Tibial nerve (tissue), 4 donors: ENCODE measurements around the gene RBKS. TPM values are rescaled to one million over a fixed set of nuclear protein-coding genes. Genes with fewer than 3 reads are reported as not detected.
"Not testable (repeated sequence)": the region's sequence is repeated elsewhere in the genome, so short reads cannot be mapped to it uniquely, and the experiment has no call there.

Experiments
- DNase-seq, 2 donors: peaks; one replicate each; pipeline ENCODE4 v3.0.0-alpha.2; 2019; ENCODE audit warnings: low spot score in 2 of 2
- H3K27ac ChIP-seq, 4 donors: fragments of 200-600 bp; sonication (generic) in 3 of 4; one replicate each; pipeline ENCODE4 v1.5.1; 2017 to 2019; ENCODE audit warnings: mild to moderate bottlenecking in 1 of 4
- H3K27me3 ChIP-seq, 2 donors: fragments of 200-600 bp; sonication (generic) in 1 of 2; one replicate each; pipeline versions ENCODE4 v1.5.1 to v1.6.0; 2017 to 2019
- H3K36me3 ChIP-seq, 3 donors: fragments of 200-600 bp; sonication (generic); one replicate each; pipeline ENCODE4 v1.5.1; 2018 to 2019
- H3K4me1 ChIP-seq, 4 donors: fragments of 200-600 bp; sonication (generic) in 3 of 4; one replicate each; pipeline ENCODE4 v1.5.1; 2017 to 2019
- H3K4me3 ChIP-seq, 4 donors: fragments of 200-600 bp; sonication (generic) in 3 of 4; one replicate each; pipeline ENCODE4 v1.5.1; 2017 to 2019; ENCODE audit warnings: mild to moderate bottlenecking in 1 of 4, moderate library complexity in 1 of 4
- H3K9me3 ChIP-seq, 4 donors: fragments of 200-600 bp; sonication (generic) in 3 of 4; one replicate each; pipeline ENCODE4 v1.5.1; 2017 to 2019
- EP300 ChIP-seq, 2 donors: sonication (generic); formaldehyde crosslinking; IDR thresholded peaks; one replicate each; pipeline ENCODE4 v1.6.1; 2017; ENCODE audit warnings: antibody characterized with exemption in 2 of 2, mild to moderate bottlenecking in 1 of 2
- POLR2A ChIP-seq, 2 donors: fragments of 450-650 bp; IDR thresholded peaks; one replicate each; pipeline ENCODE4 v1.6.1; 2017; ENCODE audit warnings: antibody characterized with exemption in 2 of 2, mild to moderate bottlenecking in 2 of 2, moderate library complexity in 2 of 2
- WGBS, 2 donors: methylation state at CpG; one replicate each; pipeline ENCODE4 v1.1.5; 2018; 5-methylcytosine and 5-hydroxymethylcytosine counted together
- total RNA-seq, 4 donors: library from RNA; depleted of rRNA; stranded (reverse); fragments of >200 nt; gene quantifications; one replicate each; pipeline ENCODE4 v1.1.0, GENCODE V29; 2016
- TF ChIP-seq, protein P1 (sequence below), 5 experiments: fragments of 200-600 bp in 3 of 5; fragments of 450-650 bp in 2 of 5; sonication (generic) in 3 of 5; IDR thresholded peaks; one replicate each; pipeline ENCODE4 v1.5.1; 2016 to 2019; ENCODE audit warnings: antibody characterized with exemption in 5 of 5, mild to moderate bottlenecking in 3 of 5, moderate library complexity in 2 of 5

The RBKS gene
- total RNA-seq, 4 donors from 2014 or later: 1.2 to 8.1 (median 4.4) TPM

- H3K27me3 ChIP-seq: no peaks in the 10 kb centered on the region
- DNase-seq: no peak
- peaks cover 0 to 18% (median 0%) of the 10 kb centered on the region in 4 donors for H3K4me1 ChIP-seq
- H3K36me3 ChIP-seq: no peaks in the 10 kb centered on the region
- WGBS, 2 donors: 86 to 93% methylated on average over 5 of the region's 5 CpGs
- H3K9me3 ChIP-seq: no peaks in the 10 kb centered on the region
- TF ChIP-seq, protein P1, sequence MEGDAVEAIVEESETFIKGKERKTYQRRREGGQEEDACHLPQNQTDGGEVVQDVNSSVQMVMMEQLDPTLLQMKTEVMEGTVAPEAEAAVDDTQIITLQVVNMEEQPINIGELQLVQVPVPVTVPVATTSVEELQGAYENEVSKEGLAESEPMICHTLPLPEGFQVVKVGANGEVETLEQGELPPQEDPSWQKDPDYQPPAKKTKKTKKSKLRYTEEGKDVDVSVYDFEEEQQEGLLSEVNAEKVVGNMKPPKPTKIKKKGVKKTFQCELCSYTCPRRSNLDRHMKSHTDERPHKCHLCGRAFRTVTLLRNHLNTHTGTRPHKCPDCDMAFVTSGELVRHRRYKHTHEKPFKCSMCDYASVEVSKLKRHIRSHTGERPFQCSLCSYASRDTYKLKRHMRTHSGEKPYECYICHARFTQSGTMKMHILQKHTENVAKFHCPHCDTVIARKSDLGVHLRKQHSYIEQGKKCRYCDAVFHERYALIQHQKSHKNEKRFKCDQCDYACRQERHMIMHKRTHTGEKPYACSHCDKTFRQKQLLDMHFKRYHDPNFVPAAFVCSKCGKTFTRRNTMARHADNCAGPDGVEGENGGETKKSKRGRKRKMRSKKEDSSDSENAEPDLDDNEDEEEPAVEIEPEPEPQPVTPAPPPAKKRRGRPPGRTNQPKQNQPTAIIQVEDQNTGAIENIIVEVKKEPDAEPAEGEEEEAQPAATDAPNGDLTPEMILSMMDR (IDR thresholded peaks at IDR 0.05): no peak
- no peak for TF ChIP-seq POLR2A (IDR thresholded peaks at IDR 0.05)
- no peak for TF ChIP-seq EP300 (IDR thresholded peaks at IDR 0.05)
- peak overlapping the region in 1 of 4 donors; percentile 17 for H3K27ac ChIP-seq
- H3K4me3 ChIP-seq: no peak overlapping the region
Observed at GRCh38 chr2:27754831-27755230, 135.4 kb downstream of the RBKS start.

DNA sequence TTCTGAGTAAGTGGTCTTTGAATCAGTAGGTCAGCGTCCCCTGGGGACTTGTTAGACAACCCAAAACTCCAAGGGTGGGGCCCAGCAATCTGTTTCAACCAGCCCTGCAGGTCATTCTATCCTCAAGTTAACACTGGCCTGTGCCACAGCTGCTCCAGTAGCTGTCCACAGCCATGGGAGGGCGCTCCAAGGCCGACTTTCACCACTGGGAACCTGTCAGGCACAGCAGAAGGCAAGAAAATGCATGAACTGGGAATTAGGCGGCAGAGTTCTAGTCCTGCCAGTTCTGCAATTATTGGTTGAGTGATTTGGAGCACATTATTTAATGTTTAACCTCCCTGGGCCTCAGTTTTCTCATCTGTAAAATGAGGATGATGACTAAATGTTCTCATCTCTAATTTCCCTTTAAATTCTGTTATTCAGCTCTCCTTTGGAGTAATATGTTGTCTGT lies 136.0 kb downstream of the RBKS start:
- 32 to 36% methylated on average over 4 of the region's 4 CpGs for WGBS, 2 donors
- no peaks in the 10 kb centered on the region for H3K27me3 ChIP-seq
- H3K4me1 ChIP-seq: peaks cover 0 to 18% (median 0%) of the 10 kb centered on the region in 4 donors
- peak; percentile 40 to 65 for DNase-seq
- H3K4me3 ChIP-seq: no peak overlapping the region
- peaks cover 0 to 3% (median 0%) of the 10 kb centered on the region in 4 donors for H3K9me3 ChIP-seq
- H3K36me3 ChIP-seq: no peaks in the 10 kb centered on the region
- H3K27ac ChIP-seq: no peak overlapping the region
- peak in 1 of 2 donors; percentile 30 for TF ChIP-seq EP300 (IDR thresholded peaks at IDR 0.05)
- TF ChIP-seq, protein P1 (IDR thresholded peaks at IDR 0.05): peak; percentile 53 to 75 (median 63)
- TF ChIP-seq POLR2A (IDR thresholded peaks at IDR 0.05): no peak

GRCh38 chr2:27752551-27753237 lies 137.5 kb downstream of the RBKS start:
- H3K4me1 ChIP-seq: peaks cover 0 to 18% (median 0%) of the 10 kb centered on the region in 4 donors
- H3K27ac ChIP-seq: no peak overlapping the region
- WGBS, 2 donors: 63 to 69% methylated on average over 15 to 16 of the region's 16 CpGs
- no peaks in the 10 kb centered on the region for H3K27me3 ChIP-seq
- peaks cover 0 to 11% (median 0%) of the 10 kb centered on the region in 4 donors for H3K9me3 ChIP-seq
- no peak for DNase-seq
- H3K36me3 ChIP-seq: no peaks in the 10 kb centered on the region
- TF ChIP-seq EP300 (IDR thresholded peaks at IDR 0.05) (no peak), POLR2A (IDR thresholded peaks at IDR 0.05) (no peak)
- TF ChIP-seq, protein P1 (IDR thresholded peaks at IDR 0.05): no peak
- H3K4me3 ChIP-seq: no peak overlapping the region

DNA sequence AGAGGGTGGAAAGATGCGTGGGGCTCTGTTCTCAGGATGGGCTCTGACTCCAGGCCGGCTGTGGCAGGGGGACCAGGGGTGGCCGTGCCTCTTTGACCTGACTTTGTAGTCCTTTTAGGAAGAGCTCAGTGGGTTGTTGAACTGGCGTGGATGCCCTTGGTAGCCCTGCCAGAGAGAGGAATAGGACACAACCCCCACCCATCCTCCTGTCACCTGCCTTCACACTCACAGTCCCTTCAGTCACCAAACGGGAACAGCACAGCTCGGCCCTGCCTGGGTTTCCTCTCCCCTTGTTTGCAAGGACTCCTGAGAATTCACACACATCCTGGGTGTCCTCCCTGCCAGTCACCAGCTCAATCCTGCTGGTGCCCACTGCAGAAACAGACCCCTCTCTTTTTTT lies 138.8 kb downstream of the RBKS start:
- H3K36me3 ChIP-seq: no peaks in the 10 kb centered on the region
- peaks cover 0 to 6% (median 0%) of the 10 kb centered on the region in 4 donors for H3K4me1 ChIP-seq
- DNase-seq: no peak
- WGBS, 2 donors: 82 to 85% methylated on average over 6 of the region's 6 CpGs
- no peak for TF ChIP-seq POLR2A (IDR thresholded peaks at IDR 0.05)
- TF ChIP-seq EP300 (IDR thresholded peaks at IDR 0.05): no peak
- TF ChIP-seq, protein P1 (IDR thresholded peaks at IDR 0.05): no peak
- no peaks in the 10 kb centered on the region for H3K27me3 ChIP-seq
- peaks cover 0 to 11% (median 0%) of the 10 kb centered on the region in 4 donors for H3K9me3 ChIP-seq
- no peak overlapping the region for H3K4me3 ChIP-seq
- H3K27ac ChIP-seq: no peak overlapping the region

DNA sequence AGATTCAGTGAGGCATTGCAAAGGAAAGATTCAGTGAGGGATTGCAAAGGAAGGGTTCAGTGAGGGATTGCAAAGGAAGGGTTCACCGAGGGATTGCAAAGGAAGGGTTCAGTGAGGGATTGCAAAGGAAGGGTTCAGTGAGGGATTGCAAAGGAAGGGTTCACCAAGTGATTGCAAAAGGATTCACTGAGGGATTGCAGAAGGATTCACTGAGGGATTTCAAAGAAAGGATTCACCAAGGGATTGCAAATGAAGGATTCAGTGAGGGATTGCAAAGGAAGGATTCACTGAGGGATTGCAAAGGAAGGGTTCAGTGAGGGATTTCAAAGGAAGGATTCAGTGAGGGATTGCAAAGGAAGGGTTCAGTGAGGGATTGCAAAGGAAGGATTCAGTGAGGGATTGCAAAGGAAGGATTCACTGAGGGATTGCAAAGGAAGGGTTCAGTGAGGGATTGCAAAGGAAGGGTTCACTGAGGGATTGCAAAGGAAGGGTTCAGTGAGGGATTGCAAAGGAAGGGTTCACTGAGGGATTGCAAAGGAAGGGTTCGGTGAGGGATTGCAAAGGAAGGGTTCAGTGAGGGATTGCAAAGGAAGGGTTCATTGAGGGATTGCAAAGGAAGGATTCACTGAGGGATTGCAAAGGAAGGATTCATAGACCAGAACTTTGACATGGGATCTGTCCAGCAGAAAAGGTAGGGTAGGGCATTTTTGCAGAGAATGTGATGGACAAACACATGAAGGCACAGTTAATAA lies 141.2 kb downstream of the RBKS start:
- peaks cover 0 to 16% (median 0%) of the 10 kb centered on the region in 4 donors for H3K9me3 ChIP-seq
- H3K27me3 ChIP-seq, H3K36me3 ChIP-seq, H3K4me1 ChIP-seq, H3K27ac ChIP-seq, DNase-seq, H3K4me3 ChIP-seq: not testable (repeated sequence)
- 88 to 93% methylated on average over 2 of the region's 2 CpGs for WGBS, 2 donors
